CD8-positive, alpha-beta memory T cell (primary cell): ENCODE results near the gene ZFAND3. TPM values are rescaled to one million over a fixed set of nuclear protein-coding genes. Genes with fewer than 3 reads are reported as not detected.
A peak's percentile ranks its signal among the peaks of the same experiment; 100 is the strongest.

Experiments
- CTCF ChIA-PET: fragments of 350-600 bp; sonication (Branson Sonifier 250); formaldehyde crosslinking; loops from one replicate; lab custom pipeline; 2021; ENCODE audit warnings: antibody characterized with exemption; lab: Charles Lee
- POLR2A ChIA-PET: fragments of 350-600 bp; sonication (Branson Sonifier 250); formaldehyde crosslinking; loops from one replicate; lab custom pipeline; 2021; ENCODE audit warnings: antibody characterized with exemption; lab: Charles Lee
- DNase-seq, 5 donors: peaks; one replicate each; pipeline versions ENCODE4 v3.0.0 to v3.0.0-alpha.2; 2020 to 2022; ENCODE audit warnings: mixed read lengths in 1 of 5
- H3K27ac ChIP-seq: one replicate; pipeline ENCODE4 v1.7.0; 2013; ENCODE audit warnings: low read depth, mild to moderate bottlenecking, low read length, moderate library complexity
- H3K27me3 ChIP-seq: 2 replicates; pipeline ENCODE4 v1.7.0; 2013; ENCODE audit warnings: low read length, mild to moderate bottlenecking; ENCODE audit not compliant: insufficient read depth, poor library complexity, severe bottlenecking
- H3K36me3 ChIP-seq: 2 replicates; pipeline ENCODE4 v1.7.0; 2013; ENCODE audit warnings: mild to moderate bottlenecking, low read length, moderate library complexity; ENCODE audit not compliant: insufficient read depth
- H3K4me1 ChIP-seq: 2 replicates; pipeline ENCODE4 v1.7.0; 2013; ENCODE audit warnings: mild to moderate bottlenecking, low read length, moderate library complexity; ENCODE audit not compliant: insufficient read depth
- H3K4me3 ChIP-seq: 2 replicates; pipeline ENCODE4 v1.7.0; 2013; ENCODE audit warnings: mild to moderate bottlenecking, low read length
- H3K9me3 ChIP-seq: 2 replicates; pipeline ENCODE4 v1.7.0; 2013; ENCODE audit warnings: mild to moderate bottlenecking, low read length
- H3K27ac Mint-ChIP-seq, 8 donors: one replicate each; pipeline ENCODE4 v1.8.0; 2020 to 2021; ENCODE audit warnings: mixed read lengths in 8 of 8, mild to moderate bottlenecking in 6 of 8, inconsistent platforms in 3 of 8, moderate library complexity in 3 of 8
- H3K27me3 Mint-ChIP-seq, 2 donors: one replicate each; pipeline ENCODE4 v1.8.0; 2020 to 2021; ENCODE audit warnings: mixed read lengths in 2 of 2, mild to moderate bottlenecking in 1 of 2, moderate library complexity in 1 of 2
- H3K36me3 Mint-ChIP-seq, 3 donors: one replicate each; pipeline ENCODE4 v1.8.0; 2020 to 2021; ENCODE audit warnings: mixed read lengths in 3 of 3, inconsistent platforms in 1 of 3, mild to moderate bottlenecking in 1 of 3
- H3K4me1 Mint-ChIP-seq, 3 donors: one replicate each; pipeline ENCODE4 v1.8.0; 2020 to 2021; ENCODE audit warnings: mixed read lengths in 3 of 3, inconsistent platforms in 1 of 3, mild to moderate bottlenecking in 1 of 3
- H3K4me3 Mint-ChIP-seq, 7 donors: one replicate each; pipeline ENCODE4 v1.8.0; 2020 to 2021; ENCODE audit warnings: mixed read lengths in 7 of 7, mild to moderate bottlenecking in 6 of 7, moderate library complexity in 4 of 7, inconsistent platforms in 2 of 7
- H3K9me3 Mint-ChIP-seq, 5 donors: one replicate each; pipeline ENCODE4 v1.8.0; 2020 to 2022; ENCODE audit warnings: mixed read lengths in 5 of 5, mild to moderate bottlenecking in 3 of 5, moderate library complexity in 2 of 5, inconsistent platforms in 1 of 5
- polyA plus RNA-seq: library from polyadenylated mRNA; unstranded; fragments of 300-500 nt; fragmentation: Illumina TruSeq; gene quantifications from one replicate; pipeline ENCODE4 v1.2.3, GENCODE V29; 2021
- total RNA-seq, 2 experiments: library from RNA; stranded (reverse); gene quantifications; one replicate each; pipeline ENCODE4 v1.2.3, GENCODE V29; 2021

ZFAND3 gene
- total and polyA plus RNA-seq, 3 experiments from 2014 or later = 5.2 to 29.4 (median 29.1) TPM

DNA sequence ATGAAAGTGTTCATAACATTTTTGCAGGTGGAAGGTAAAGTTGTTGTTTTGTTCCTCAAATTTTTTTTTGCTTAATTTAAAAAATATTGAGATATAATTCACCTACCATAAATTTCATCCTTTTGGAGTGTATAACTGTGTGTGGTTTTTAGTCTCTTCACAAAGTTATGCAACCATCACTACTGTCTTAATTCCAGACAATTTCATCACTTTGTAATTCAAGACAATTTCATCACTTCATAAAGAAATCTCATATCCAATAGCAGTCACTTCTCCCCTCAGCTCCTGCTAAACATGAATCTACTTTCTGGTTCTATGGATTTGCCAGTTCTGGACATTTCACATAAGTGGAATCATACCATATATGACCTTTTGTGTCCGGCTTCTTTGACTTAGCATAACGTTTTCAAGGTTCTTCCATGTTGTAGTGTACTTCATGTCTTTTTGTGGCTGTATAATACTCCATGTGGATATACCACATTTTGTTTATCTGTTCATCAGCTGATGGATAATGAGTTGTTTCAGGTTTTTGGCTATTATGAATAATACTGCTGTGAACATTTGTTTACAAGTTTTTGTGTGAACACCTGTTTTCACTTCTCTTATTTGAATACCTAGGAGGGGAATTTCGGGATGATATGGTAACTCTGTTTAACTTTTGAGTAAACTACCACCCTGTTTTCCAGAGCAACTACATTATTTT is 18.8 kb downstream of the ZFAND3 start:
- CTCF ChIA-PET = no interaction called here
- peak overlapping the region in 1 of 7 donors; percentile 17 for H3K4me3 Mint-ChIP-seq
- H3K4me3 ChIP-seq = no peak overlapping the region
- no peaks in the 10 kb centered on the region for H3K27me3 ChIP-seq
- H3K9me3 Mint-ChIP-seq = peaks cover 0 to 5% (median 0%) of the 10 kb centered on the region in 5 donors
- H3K4me1 ChIP-seq = peaks cover 3% of the 10 kb centered on the region
- peak overlapping the region in 1 of 8 donors; percentile 38 for H3K27ac Mint-ChIP-seq
- DNase-seq = no peak
- POLR2A ChIA-PET = no interaction called here
- no peak overlapping the region for H3K27ac ChIP-seq
- H3K36me3 Mint-ChIP-seq = peaks cover 7 to 27% (median 9%) of the 10 kb centered on the region in 3 donors
- no peaks in the 10 kb centered on the region for H3K27me3 Mint-ChIP-seq
- H3K9me3 ChIP-seq = no peaks in the 10 kb centered on the region
- H3K4me1 Mint-ChIP-seq = peaks cover 37 to 68% (median 61%) of the 10 kb centered on the region in 3 donors
- H3K36me3 ChIP-seq = no peaks in the 10 kb centered on the region

DNA sequence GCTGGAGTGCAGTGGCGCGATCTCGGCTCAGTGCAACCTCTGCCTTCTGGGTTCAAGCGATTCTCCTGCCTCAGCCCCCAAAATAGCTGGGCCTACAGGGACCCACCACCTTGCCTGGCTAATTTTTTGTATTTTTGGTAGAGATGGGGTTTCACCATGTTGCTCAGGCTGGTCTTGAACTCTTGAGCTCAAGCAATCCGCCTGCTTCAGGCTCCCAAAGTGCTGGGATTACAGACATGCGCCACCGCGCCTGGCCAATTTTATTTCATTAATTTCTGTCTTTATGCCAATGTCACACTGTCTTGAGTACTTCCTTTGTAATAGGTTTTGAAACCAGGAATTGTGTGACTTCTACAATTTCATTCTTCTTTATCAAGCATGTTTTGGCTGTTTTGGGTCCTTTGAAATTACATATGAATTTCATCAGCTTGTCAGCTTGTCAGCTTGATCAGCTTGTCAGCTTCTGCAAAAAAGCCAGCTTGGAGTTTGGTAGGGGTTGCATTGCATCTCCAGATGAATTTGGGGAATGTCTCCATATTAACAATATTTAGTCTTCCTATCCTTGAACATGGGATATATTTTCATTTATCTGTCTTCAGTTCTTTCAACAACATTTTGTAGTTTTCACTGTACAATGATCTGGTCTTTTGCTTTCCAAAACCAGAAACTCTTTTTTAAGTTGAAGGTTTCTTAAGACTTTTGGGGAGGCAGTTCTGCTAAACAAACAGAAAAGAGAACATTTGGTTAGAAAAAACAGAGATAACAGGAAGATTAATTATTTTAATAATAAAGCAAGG is 20.8 kb downstream of the ZFAND3 start:
- Histone ChIP-seq H3K27ac (peak overlapping the region; percentile 34), H3K4me1 (peaks cover 5% of the 10 kb centered on the region), H3K27me3 (no peaks in the 10 kb centered on the region), H3K36me3 (no peaks in the 10 kb centered on the region), H3K4me3 (no peak overlapping the region), H3K9me3 (no peaks in the 10 kb centered on the region)
- peaks cover 0 to 21% (median 4%) of the 10 kb centered on the region in 3 donors for H3K36me3 Mint-ChIP-seq
- peak overlapping the region in 2 of 8 donors; percentile 9 to 44 for H3K27ac Mint-ChIP-seq
- H3K4me1 Mint-ChIP-seq = peaks cover 48 to 79% (median 79%) of the 10 kb centered on the region in 3 donors
- no peaks in the 10 kb centered on the region for H3K9me3 Mint-ChIP-seq
- POLR2A ChIA-PET = no interaction called here
- CTCF ChIA-PET = no interaction called here
- H3K27me3 Mint-ChIP-seq = no peaks in the 10 kb centered on the region
- H3K4me3 Mint-ChIP-seq = no peak overlapping the region
- no peak for DNase-seq

DNA sequence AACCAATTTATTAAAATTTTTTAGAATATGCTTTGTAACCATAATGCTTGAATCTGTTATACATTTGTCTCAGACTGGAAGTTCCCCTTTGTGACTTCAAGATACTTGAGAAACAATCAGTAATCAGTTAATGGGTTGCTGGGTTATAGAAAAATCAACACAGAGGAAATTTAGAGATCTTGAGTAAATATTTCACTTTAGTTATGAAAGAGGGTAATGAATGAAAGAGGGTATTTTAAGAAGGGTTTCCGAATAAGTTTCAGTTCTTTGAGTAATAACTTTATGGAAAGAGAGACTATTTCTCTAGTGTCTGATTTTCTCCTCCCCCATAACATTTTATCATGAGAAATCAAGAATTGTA is 21.4 kb downstream of the ZFAND3 start:
- ChIA-PET POLR2A (no interaction called here), CTCF (no interaction called here)
- no peak for DNase-seq
- Histone ChIP-seq H3K27ac (peak overlapping the region; percentile 28), H3K27me3 (no peaks in the 10 kb centered on the region), H3K4me3 (no peak overlapping the region), H3K9me3 (no peaks in the 10 kb centered on the region), H3K36me3 (no peaks in the 10 kb centered on the region), H3K4me1 (peaks cover 5% of the 10 kb centered on the region)
- H3K27ac Mint-ChIP-seq = no peak overlapping the region
- H3K9me3 Mint-ChIP-seq = no peaks in the 10 kb centered on the region
- peaks cover 49 to 81% (median 80%) of the 10 kb centered on the region in 3 donors for H3K4me1 Mint-ChIP-seq
- H3K36me3 Mint-ChIP-seq = peaks cover 0 to 21% (median 2%) of the 10 kb centered on the region in 3 donors
- peaks cover 0 to 1% of the 10 kb centered on the region in 2 donors for H3K27me3 Mint-ChIP-seq
- no peak overlapping the region for H3K4me3 Mint-ChIP-seq

DNA sequence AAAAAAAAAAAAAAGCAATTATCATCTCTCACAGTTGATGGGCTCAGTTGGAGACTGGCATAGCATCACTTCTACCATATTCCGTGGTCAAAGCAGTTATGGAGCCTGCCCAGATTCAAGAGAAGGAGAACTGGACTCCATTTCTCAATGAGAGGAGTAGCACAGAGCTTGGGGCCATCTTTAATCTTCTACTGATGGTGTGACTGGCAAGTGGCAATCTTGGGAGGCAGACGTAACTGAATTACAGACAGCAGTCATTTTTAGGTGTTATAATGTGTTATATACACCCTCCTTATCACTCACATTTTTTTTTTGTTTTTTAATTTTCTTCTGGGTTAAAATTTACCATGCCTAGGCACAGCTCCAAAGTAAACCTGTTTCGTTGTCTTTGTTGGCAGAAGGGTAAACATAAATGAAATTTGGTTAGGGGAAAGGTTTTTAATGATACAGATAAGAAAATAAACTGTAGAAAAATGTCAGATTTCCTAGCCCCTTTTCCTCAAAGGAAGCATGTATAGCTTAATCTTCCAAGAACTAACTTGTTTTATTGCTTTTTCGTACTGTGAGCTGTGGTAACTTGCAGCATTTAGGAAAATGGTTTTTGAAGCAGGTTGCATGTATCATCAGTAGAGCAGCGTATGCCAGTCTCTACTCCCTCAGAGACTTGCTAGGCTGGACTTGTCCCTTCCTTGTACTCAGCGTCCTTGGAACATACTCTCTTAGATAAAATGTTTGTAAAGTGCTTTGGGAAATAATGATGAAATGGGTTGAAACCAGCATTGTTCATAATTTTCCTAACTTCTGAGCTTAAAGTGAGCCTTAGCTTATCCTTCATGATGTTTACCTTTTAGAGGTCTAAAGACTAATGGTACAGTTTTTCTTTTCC is 25.7 kb downstream of the ZFAND3 start:
- Mint-ChIP-seq H3K27ac (peak overlapping the region in 3 of 8 donors; percentile 8 to 48 (median 34)), H3K4me3 (no peak overlapping the region), H3K9me3 (no peaks in the 10 kb centered on the region), H3K27me3 (peaks cover 0 to 1% of the 10 kb centered on the region in 2 donors), H3K36me3 (peaks cover 0 to 10% (median 0%) of the 10 kb centered on the region in 3 donors), H3K4me1 (peaks cover 58 to 88% (median 86%) of the 10 kb centered on the region in 3 donors)
- Histone ChIP-seq H3K9me3 (no peaks in the 10 kb centered on the region), H3K4me3 (no peak overlapping the region), H3K36me3 (no peaks in the 10 kb centered on the region), H3K27me3 (no peaks in the 10 kb centered on the region), H3K27ac (no peak overlapping the region), H3K4me1 (peaks cover 14% of the 10 kb centered on the region)
- POLR2A ChIA-PET = no interaction called here
- CTCF ChIA-PET = interaction anchor here (0.7 kb wide), 2 partner anchors 14 kb away, joined by 3 read pairs; no protein-coding TSS in a partner anchor
- DNase-seq = no peak

DNA sequence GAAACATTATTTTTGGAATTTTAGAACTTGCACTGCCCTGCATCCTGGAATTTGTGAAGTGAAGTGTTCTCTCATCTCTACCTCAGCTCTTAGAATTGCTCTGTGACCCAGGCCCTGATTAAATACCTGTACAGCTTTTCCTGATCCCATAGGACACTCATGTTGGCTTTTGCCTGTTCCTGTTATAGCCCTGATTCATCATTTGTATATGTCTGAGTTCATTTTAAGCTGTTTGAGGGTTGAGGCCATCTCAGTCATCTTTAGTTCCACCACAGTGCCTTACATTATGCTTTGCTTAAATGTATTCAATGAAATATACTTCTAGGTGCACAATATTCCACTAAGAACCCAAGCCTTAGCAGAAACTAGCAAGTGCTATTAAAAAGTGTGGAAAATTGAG is 26.4 kb downstream of the ZFAND3 start:
- POLR2A ChIA-PET = no interaction called here
- Histone ChIP-seq H3K4me1 (peaks cover 14% of the 10 kb centered on the region), H3K36me3 (no peaks in the 10 kb centered on the region), H3K4me3 (no peak overlapping the region), H3K27me3 (no peaks in the 10 kb centered on the region), H3K27ac (no peak overlapping the region), H3K9me3 (no peaks in the 10 kb centered on the region)
- Mint-ChIP-seq H3K27me3 (peaks cover 0 to 1% of the 10 kb centered on the region in 2 donors), H3K4me3 (no peak overlapping the region), H3K4me1 (peaks cover 59 to 88% (median 85%) of the 10 kb centered on the region in 3 donors), H3K36me3 (peaks cover 0 to 7% (median 0%) of the 10 kb centered on the region in 3 donors), H3K27ac (peak overlapping the region in 2 of 8 donors; percentile 8 to 34), H3K9me3 (no peaks in the 10 kb centered on the region)
- CTCF ChIA-PET = interaction anchor here (0.7 to 1.3 kb wide), 2 partner anchors 11 to 13 kb away, joined by 3 to 4 read pairs; no protein-coding TSS in a partner anchor
- no peak for DNase-seq

DNA sequence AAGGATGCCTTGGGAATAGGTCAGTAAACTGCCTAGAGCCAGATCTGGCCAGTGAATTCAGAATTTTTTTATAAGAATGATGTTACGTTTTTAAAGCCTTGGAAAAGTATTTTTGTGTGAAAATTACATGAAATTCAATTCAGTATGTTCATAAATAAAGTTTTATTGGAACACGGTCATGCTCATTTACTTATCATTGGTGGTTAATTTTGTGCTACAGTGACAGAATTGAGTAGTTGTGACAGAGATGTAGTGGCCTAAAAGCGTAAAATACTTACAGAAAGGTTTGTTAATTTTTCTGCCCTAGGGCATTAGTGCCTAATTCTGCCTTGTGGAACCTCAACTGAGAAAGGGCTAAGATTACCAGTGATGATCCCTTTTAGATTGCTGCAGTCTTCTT is 28.2 kb downstream of the ZFAND3 start:
- peaks cover 62 to 89% (median 85%) of the 10 kb centered on the region in 3 donors for H3K4me1 Mint-ChIP-seq
- POLR2A ChIA-PET = no interaction called here

DNA sequence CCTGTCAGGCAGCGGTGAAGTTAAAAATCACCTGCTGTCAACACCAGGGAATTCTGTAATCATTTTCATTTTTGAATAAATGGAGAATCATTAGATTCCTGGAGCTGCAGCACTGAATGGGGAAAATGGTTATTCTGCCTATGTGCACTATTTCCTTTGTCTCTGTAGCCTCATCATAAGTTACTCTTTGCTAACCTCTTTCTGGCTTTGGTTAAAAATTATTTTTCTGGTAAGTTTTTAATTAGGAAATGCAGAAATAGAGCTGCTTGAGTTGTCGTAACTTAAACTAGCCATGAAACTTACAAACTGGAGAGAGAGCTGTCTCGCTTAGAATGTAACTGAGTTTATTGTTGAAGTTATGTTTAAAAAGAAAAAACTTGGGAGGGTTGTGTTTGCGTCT is 28.8 kb downstream of the ZFAND3 start:
- Mint-ChIP-seq H3K4me1 (peaks cover 65 to 89% (median 85%) of the 10 kb centered on the region in 3 donors), H3K27ac (peak overlapping the region in 1 of 8 donors; percentile 21), H3K36me3 (peaks cover 0 to 9% (median 3%) of the 10 kb centered on the region in 3 donors), H3K4me3 (no peak overlapping the region), H3K9me3 (no peaks in the 10 kb centered on the region), H3K27me3 (peaks cover 0 to 1% of the 10 kb centered on the region in 2 donors)
- POLR2A ChIA-PET = interaction anchor here (0.9 kb wide), 1 partner anchor 30 kb away, joined by 3 read pairs; no protein-coding TSS in a partner anchor
- Histone ChIP-seq H3K4me1 (peaks cover 24% of the 10 kb centered on the region), H3K36me3 (no peaks in the 10 kb centered on the region), H3K9me3 (no peaks in the 10 kb centered on the region), H3K27me3 (no peaks in the 10 kb centered on the region), H3K27ac (no peak overlapping the region), H3K4me3 (no peak overlapping the region)
- CTCF ChIA-PET = no interaction called here
- no peak for DNase-seq

More for the DNA sequence above, 28.2 kb downstream of the ZFAND3 start:
- Histone ChIP-seq H3K4me1 (peaks cover 25% of the 10 kb centered on the region), H3K9me3 (no peaks in the 10 kb centered on the region), H3K27ac (no peak overlapping the region), H3K36me3 (no peaks in the 10 kb centered on the region), H3K27me3 (no peaks in the 10 kb centered on the region), H3K4me3 (no peak overlapping the region)
- Mint-ChIP-seq H3K27me3 (peaks cover 0 to 1% of the 10 kb centered on the region in 2 donors), H3K9me3 (no peaks in the 10 kb centered on the region), H3K36me3 (peaks cover 0 to 10% (median 0%) of the 10 kb centered on the region in 3 donors), H3K4me3 (no peak overlapping the region), H3K27ac (peak overlapping the region in 1 of 8 donors; percentile 22)
- DNase-seq = no peak
- CTCF ChIA-PET = no interaction called here
